A673 (cell line): ENCODE measurements around the gene GMPR. TPM values are rescaled to one million over a fixed set of nuclear protein-coding genes. Genes with fewer than 3 reads are reported as not detected.

ENCODE experiments used
- BruUV-seq: library from RNA; stranded (reverse); fragments of 400-500 nt; replicated peaks from 2 replicates; lab custom pipeline; 2021; lab: Mats Ljungman, UMichigan
- CTCF ChIA-PET: fragments of 300-600 bp; sonication (Branson Sonifier 250); formaldehyde crosslinking; loops from one replicate; lab custom pipeline; 2022; ENCODE audit warnings: antibody characterized with exemption; lab: Charles Lee
- POLR2A ChIA-PET: fragments of 300-600 bp; sonication (Branson Sonifier 250); formaldehyde crosslinking; loops from one replicate; lab custom pipeline; 2022; ENCODE audit warnings: antibody characterized with exemption; ENCODE audit not compliant: low non-redundant PET; lab: Charles Lee
- DNase-seq: peaks from one replicate; pipeline ENCODE4 v3.0.0-alpha.2; 2015; ENCODE audit warnings: low spot score
- H3K27ac ChIP-seq: fragments of 200-600 bp; sonication (generic); 2 replicates; pipeline ENCODE4 v1.5.1; 2016; ENCODE audit warnings: mixed run types, low read depth, mild to moderate bottlenecking, mixed read lengths, antibody characterized with exemption, low read length; ENCODE audit not compliant: poor library complexity, severe bottlenecking
- H3K27me3 ChIP-seq: fragments of 200-600 bp; sonication (generic); replicated peaks from 2 replicates; pipeline ENCODE4 v1.6.1; 2017; ENCODE audit warnings: mixed run types, low read depth, mild to moderate bottlenecking, mixed read lengths, antibody characterized with exemption, low read length; ENCODE audit not compliant: insufficient read depth, poor library complexity
- H3K36me3 ChIP-seq: fragments of 200-600 bp; sonication (generic); 2 replicates; pipeline ENCODE4 v1.6.1; 2016; ENCODE audit warnings: mixed run types, mild to moderate bottlenecking, mixed read lengths, antibody characterized with exemption, low read length; ENCODE audit not compliant: insufficient read depth, poor library complexity, severe bottlenecking
- H3K4me1 ChIP-seq: fragments of 200-600 bp; sonication (generic); 2 replicates; pipeline ENCODE4 v1.6.1; 2017; ENCODE audit warnings: mixed run types, mild to moderate bottlenecking, mixed read lengths, antibody characterized with exemption, low read length; ENCODE audit not compliant: insufficient read depth, poor library complexity, severe bottlenecking
- H3K4me3 ChIP-seq: fragments of 200-600 bp; sonication (generic); 2 replicates; pipeline ENCODE4 v1.5.1; 2016; ENCODE audit warnings: low read depth, mixed run types, mild to moderate bottlenecking, mixed read lengths, low read length; ENCODE audit not compliant: poor library complexity, severe bottlenecking
- H3K9me3 ChIP-seq: fragments of 200-600 bp; sonication (generic); 2 replicates; pipeline ENCODE4 v1.6.1; 2016; ENCODE audit warnings: mixed run types, low read depth, mild to moderate bottlenecking, mixed read lengths, antibody characterized with exemption, low read length; ENCODE audit not compliant: poor library complexity, severe bottlenecking
- CTCF ChIP-seq: fragments of 300-800, 200-600 bp; sonication (generic); conservative IDR thresholded peaks from 2 replicates; pipeline ENCODE4 v1.5.1; 2017; ENCODE audit warnings: low read depth, mild to moderate bottlenecking, antibody characterized with exemption, low read length, moderate library complexity, mixed read lengths
- EZH2 ChIP-seq: fragments of 200-600 bp; sonication (generic); IDR thresholded peaks from 2 replicates; pipeline ENCODE4 v1.6.1; 2017; ENCODE audit warnings: borderline replicate concordance, low read depth, mild to moderate bottlenecking, mixed read lengths, antibody characterized with exemption, low read length; ENCODE audit not compliant: poor library complexity, severe bottlenecking
- intact Hi-C: fragments of 100-400 bp; cut with micrococcal nuclease; formaldehyde crosslinking; loops from one replicate; pipeline ENCODE4 v1.10.0; 2022; ENCODE audit not compliant: unreplicated experiment
- total RNA-seq: library from RNA; stranded (reverse); gene quantifications from 2 replicates; pipeline ENCODE4 v1.2.3, GENCODE V29; 2021

GMPR gene
- total RNA-seq, 1 experiment from 2014 or later = 0.32 TPM

GRCh38 chr6:16306334-16306733, 67.9 kb downstream of the GMPR start:
- H3K9me3 ChIP-seq = no peaks in the 10 kb centered on the region
- no peaks in the 10 kb centered on the region for H3K27me3 ChIP-seq
- intact Hi-C loops = no loop called here
- no peak for DNase-seq
- no peak for TF ChIP-seq CTCF
- TF ChIP-seq EZH2 = no peak
- no peaks in the 10 kb centered on the region for H3K4me1 ChIP-seq
- BruUV-seq = no TSS peak
- H3K27ac ChIP-seq = no peak overlapping the region
- ChIA-PET CTCF (no interaction called here), POLR2A (no interaction called here)
- no peaks in the 10 kb centered on the region for H3K36me3 ChIP-seq
- no peak overlapping the region for H3K4me3 ChIP-seq

- H3K9me3 ChIP-seq = no peaks in the 10 kb centered on the region
- H3K4me1 ChIP-seq = peaks cover 1% of the 10 kb centered on the region
- H3K4me3 ChIP-seq = no peak overlapping the region
- CTCF ChIA-PET = no interaction called here
- intact Hi-C loops = no loop called here
- POLR2A ChIA-PET = no interaction called here
- H3K27me3 ChIP-seq = no peaks in the 10 kb centered on the region
- H3K27ac ChIP-seq = no peak overlapping the region
- no TSS peak for BruUV-seq
- no peaks in the 10 kb centered on the region for H3K36me3 ChIP-seq
- no peak for TF ChIP-seq CTCF
- TF ChIP-seq EZH2 = no peak
- no peak for DNase-seq
Observed at GRCh38 chr6:16311763-16312162, 73.4 kb downstream of the GMPR start.

DNA sequence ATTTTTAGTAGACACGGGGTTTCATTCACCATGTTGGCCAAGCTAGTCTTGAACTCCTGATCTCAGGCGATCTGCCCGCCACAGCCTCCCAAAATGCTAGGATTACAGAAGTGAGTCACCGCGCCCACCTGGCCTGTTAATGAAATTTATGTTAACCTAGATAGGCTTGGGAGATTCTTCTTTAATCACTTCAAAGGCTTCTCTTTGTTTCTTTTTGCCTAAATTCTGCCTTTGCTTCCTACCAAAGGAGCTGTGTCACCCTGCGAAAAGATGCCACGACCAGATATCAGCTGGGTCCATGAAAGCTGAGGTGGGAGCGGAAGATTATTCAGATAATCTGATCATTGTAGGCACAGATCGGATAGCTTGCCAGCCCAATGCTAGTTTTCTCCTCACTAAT, 75.3 kb downstream of the GMPR start:
- Histone ChIP-seq H3K27ac (no peak overlapping the region), H3K4me3 (no peak overlapping the region), H3K27me3 (no peaks in the 10 kb centered on the region), H3K4me1 (peaks cover 16% of the 10 kb centered on the region), H3K9me3 (no peaks in the 10 kb centered on the region), H3K36me3 (no peaks in the 10 kb centered on the region)
- ChIA-PET CTCF (interaction anchor here (0.6 kb wide), 1 partner anchor 28 kb away, joined by 7 read pairs; no protein-coding TSS in a partner anchor), POLR2A (no interaction called here)
- BruUV-seq = no TSS peak
- no peak for DNase-seq
- intact Hi-C loops = no loop called here
- TF ChIP-seq EZH2 (no peak), CTCF (no peak)
